ENCODE results near the gene KCTD12. TPM values are rescaled to one million over a fixed set of nuclear protein-coding genes. Genes with fewer than 3 reads are reported as not detected.
"Not testable (repeated sequence)": the region's sequence is repeated elsewhere in the genome, so short reads cannot be mapped to it uniquely, and the experiment has no call there.

Gene KCTD12
- total RNA-seq, 2 experiments from 2014 or later, result 0.08 TPM; not detected in 1

- H3K4me1 ChIP-seq (ENCODE audit: insufficient read depth, low read length, poor library complexity, severe bottlenecking), result no peaks in the 10 kb centered on the region
- peak; percentile 63 for DNase-seq (ENCODE audit: low spot score)
- TF ChIP-seq EZH2phosphoT487 (IDR thresholded peaks at IDR 0.05; ENCODE audit: borderline replicate concordance, low read depth, low read length) (no peak), CTCF (conservative IDR thresholded peaks at IDR 0.05; ENCODE audit: low read length) (peak; percentile 99)
- no TSS peak for BruUV-seq (replicated peaks)
- no peak overlapping the region for H3K4me2 ChIP-seq (ENCODE audit: low read length)
- POLR2A ChIA-PET, result interaction anchor here (0.7 to 1.4 kb wide), 4 partner anchors 8 to 44 kb away, joined by 3 to 4 read pairs (median 3); no protein-coding TSS in a partner anchor
- no peak overlapping the region for H3K27ac ChIP-seq (ENCODE audit: low read depth, low read length, poor library complexity, severe bottlenecking)
- H2AFZ ChIP-seq (ENCODE audit: low read length), result no peak overlapping the region
- H3K9me2 ChIP-seq (ENCODE audit: insufficient read depth, low read length), result no peaks in the 10 kb centered on the region
- H3K79me2 ChIP-seq (ENCODE audit: insufficient read depth, low read depth, low read length), result no peaks in the 10 kb centered on the region
- CTCF ChIA-PET (ENCODE audit: unreplicated experiment), result interaction anchor here (0.5 kb wide), 2 partner anchors 17 to 630 kb away, joined by 3 to 4 read pairs; no protein-coding TSS in a partner anchor
- no peaks in the 10 kb centered on the region for H4K20me1 ChIP-seq (ENCODE audit: insufficient read depth, low read length)
- intact Hi-C loops (cut with micrococcal nuclease; ENCODE audit: unreplicated experiment), result loop anchor here (5.0 to 10.0 kb wide), 2 partner anchors 601 to 1026 kb away; no protein-coding TSS in a partner anchor
- no peaks in the 10 kb centered on the region for H3K9me3 ChIP-seq (ENCODE audit: low read length)
- H3K36me3 ChIP-seq (ENCODE audit: insufficient read depth, low read length), result no peaks in the 10 kb centered on the region
- no peak overlapping the region for H3K4me3 ChIP-seq (ENCODE audit: low read depth, low read length, poor library complexity, severe bottlenecking)
Observed at GRCh38 chr13:76903544-76904162, 17.4 kb upstream of the KCTD12 start.

- BruUV-seq (replicated peaks); H3K4me3 ChIP-seq (ENCODE audit: low read depth, low read length, poor library complexity, severe bottlenecking); H3K4me2 ChIP-seq (ENCODE audit: low read length); H3K36me3 ChIP-seq (ENCODE audit: insufficient read depth, low read length); DNase-seq (ENCODE audit: low spot score); H3K27ac ChIP-seq (ENCODE audit: low read depth, low read length, poor library complexity, severe bottlenecking); H4K20me1 ChIP-seq (ENCODE audit: insufficient read depth, low read length); intact Hi-C loops (cut with micrococcal nuclease; ENCODE audit: unreplicated experiment); H3K4me1 ChIP-seq (ENCODE audit: insufficient read depth, low read length, poor library complexity, severe bottlenecking); H3K9me2 ChIP-seq (ENCODE audit: insufficient read depth, low read length); H3K79me2 ChIP-seq (ENCODE audit: insufficient read depth, low read depth, low read length); H2AFZ ChIP-seq (ENCODE audit: low read length); CTCF ChIA-PET (ENCODE audit: unreplicated experiment); H3K9me3 ChIP-seq (ENCODE audit: low read length): not testable (repeated sequence)
- POLR2A ChIA-PET, result interaction anchor here (0.7 kb wide), 1 partner anchor 744 kb away, joined by 3 read pairs; no protein-coding TSS in a partner anchor
Observed at GRCh38 chr13:76899066-76899465, 12.9 kb upstream of the KCTD12 start.

GRCh38 chr13:76897171-76897570 is 11.0 kb upstream of the KCTD12 start:
- H3K4me2 ChIP-seq (ENCODE audit: low read length); H3K9me2 ChIP-seq (ENCODE audit: insufficient read depth, low read length); intact Hi-C loops (cut with micrococcal nuclease; ENCODE audit: unreplicated experiment); H3K4me3 ChIP-seq (ENCODE audit: low read depth, low read length, poor library complexity, severe bottlenecking); DNase-seq (ENCODE audit: low spot score); BruUV-seq (replicated peaks); H3K79me2 ChIP-seq (ENCODE audit: insufficient read depth, low read depth, low read length); H4K20me1 ChIP-seq (ENCODE audit: insufficient read depth, low read length); H3K27ac ChIP-seq (ENCODE audit: low read depth, low read length, poor library complexity, severe bottlenecking); H3K9me3 ChIP-seq (ENCODE audit: low read length); H3K4me1 ChIP-seq (ENCODE audit: insufficient read depth, low read length, poor library complexity, severe bottlenecking); H3K36me3 ChIP-seq (ENCODE audit: insufficient read depth, low read length); H2AFZ ChIP-seq (ENCODE audit: low read length): not testable (repeated sequence)
- CTCF ChIA-PET (ENCODE audit: unreplicated experiment), result interaction anchor here (0.6 kb wide), 1 partner anchor 142 kb away, joined by 5 read pairs; no protein-coding TSS in a partner anchor
- POLR2A ChIA-PET, result interaction anchor here (0.6 kb wide), 1 partner anchor 861 kb away, joined by 3 read pairs; no protein-coding TSS in a partner anchor
